Measurements from ENCODE around the gene GAL.

Gene GAL

GRCh38 chr11:68664141-68664540 is 20.2 kb upstream of the GAL start:
- TF ChIP-seq FOXP2 (optimal IDR thresholded peaks at IDR 0.05; ENCODE audit: borderline replicate concordance, extremely low read depth, extremely low read length, insufficient read depth), result no peak
- TF ChIP-seq SIN3A (IDR thresholded peaks at IDR 0.05; ENCODE audit: borderline replicate concordance, insufficient read depth, low read length), result no peak
- TF ChIP-seq, protein P1, sequence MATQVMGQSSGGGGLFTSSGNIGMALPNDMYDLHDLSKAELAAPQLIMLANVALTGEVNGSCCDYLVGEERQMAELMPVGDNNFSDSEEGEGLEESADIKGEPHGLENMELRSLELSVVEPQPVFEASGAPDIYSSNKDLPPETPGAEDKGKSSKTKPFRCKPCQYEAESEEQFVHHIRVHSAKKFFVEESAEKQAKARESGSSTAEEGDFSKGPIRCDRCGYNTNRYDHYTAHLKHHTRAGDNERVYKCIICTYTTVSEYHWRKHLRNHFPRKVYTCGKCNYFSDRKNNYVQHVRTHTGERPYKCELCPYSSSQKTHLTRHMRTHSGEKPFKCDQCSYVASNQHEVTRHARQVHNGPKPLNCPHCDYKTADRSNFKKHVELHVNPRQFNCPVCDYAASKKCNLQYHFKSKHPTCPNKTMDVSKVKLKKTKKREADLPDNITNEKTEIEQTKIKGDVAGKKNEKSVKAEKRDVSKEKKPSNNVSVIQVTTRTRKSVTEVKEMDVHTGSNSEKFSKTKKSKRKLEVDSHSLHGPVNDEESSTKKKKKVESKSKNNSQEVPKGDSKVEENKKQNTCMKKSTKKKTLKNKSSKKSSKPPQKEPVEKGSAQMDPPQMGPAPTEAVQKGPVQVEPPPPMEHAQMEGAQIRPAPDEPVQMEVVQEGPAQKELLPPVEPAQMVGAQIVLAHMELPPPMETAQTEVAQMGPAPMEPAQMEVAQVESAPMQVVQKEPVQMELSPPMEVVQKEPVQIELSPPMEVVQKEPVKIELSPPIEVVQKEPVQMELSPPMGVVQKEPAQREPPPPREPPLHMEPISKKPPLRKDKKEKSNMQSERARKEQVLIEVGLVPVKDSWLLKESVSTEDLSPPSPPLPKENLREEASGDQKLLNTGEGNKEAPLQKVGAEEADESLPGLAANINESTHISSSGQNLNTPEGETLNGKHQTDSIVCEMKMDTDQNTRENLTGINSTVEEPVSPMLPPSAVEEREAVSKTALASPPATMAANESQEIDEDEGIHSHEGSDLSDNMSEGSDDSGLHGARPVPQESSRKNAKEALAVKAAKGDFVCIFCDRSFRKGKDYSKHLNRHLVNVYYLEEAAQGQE (IDR thresholded peaks at IDR 0.05; ENCODE audit: insufficient read depth in 1 of 2, low read depth in 2 of 2, low read length in 2 of 2), result no peak

- TF ChIP-seq, protein P1 (IDR thresholded peaks at IDR 0.05; ENCODE audit: insufficient read depth in 1 of 2, low read depth in 2 of 2, low read length in 2 of 2), result no peak
- no peak for TF ChIP-seq POLR2AphosphoS5 (IDR thresholded peaks at IDR 0.05; ENCODE audit: low read depth, low read length)
- no peak for TF ChIP-seq SIN3A (IDR thresholded peaks at IDR 0.05; ENCODE audit: borderline replicate concordance, insufficient read depth, low read length)
- no peak for TF ChIP-seq TAF1 (IDR thresholded peaks at IDR 0.05; ENCODE audit: borderline replicate concordance, insufficient read depth, low read length)
- TF ChIP-seq FOXP2 (optimal IDR thresholded peaks at IDR 0.05; ENCODE audit: borderline replicate concordance, extremely low read depth, extremely low read length, insufficient read depth), result no peak
Measured at GRCh38 chr11:68664906-68665305, 19.4 kb upstream of the GAL start.

GRCh38 chr11:68665436-68665835 is 18.9 kb upstream of the GAL start:
- TF ChIP-seq SIN3A (IDR thresholded peaks at IDR 0.05; ENCODE audit: borderline replicate concordance, insufficient read depth, low read length) (no peak), POLR2AphosphoS5 (IDR thresholded peaks at IDR 0.05; ENCODE audit: low read depth, low read length) (no peak), TAF1 (IDR thresholded peaks at IDR 0.05; ENCODE audit: borderline replicate concordance, insufficient read depth, low read length) (no peak), FOXP2 (optimal IDR thresholded peaks at IDR 0.05; ENCODE audit: borderline replicate concordance, extremely low read depth, extremely low read length, insufficient read depth) (no peak)
- TF ChIP-seq, protein P1 (IDR thresholded peaks at IDR 0.05; ENCODE audit: insufficient read depth in 1 of 2, low read depth in 2 of 2, low read length in 2 of 2), result no peak

- TF ChIP-seq FOXP2 (optimal IDR thresholded peaks at IDR 0.05; ENCODE audit: borderline replicate concordance, extremely low read depth, extremely low read length, insufficient read depth) (no peak), TAF1 (IDR thresholded peaks at IDR 0.05; ENCODE audit: borderline replicate concordance, insufficient read depth, low read length) (no peak), POLR2AphosphoS5 (IDR thresholded peaks at IDR 0.05; ENCODE audit: low read depth, low read length) (no peak), SIN3A (IDR thresholded peaks at IDR 0.05; ENCODE audit: borderline replicate concordance, insufficient read depth, low read length) (no peak)
- TF ChIP-seq, protein P1 (IDR thresholded peaks at IDR 0.05; ENCODE audit: insufficient read depth in 1 of 2, low read depth in 2 of 2, low read length in 2 of 2), result no peak
Measured at GRCh38 chr11:68666849-68667248, 17.5 kb upstream of the GAL start.
